ENCODE data around the gene TCAF1. TPM values are rescaled to one million over a fixed set of nuclear protein-coding genes. Genes with fewer than 3 reads are reported as not detected.

TCAF1 gene
- total RNA-seq, 1 donor from 2014 or later, result 109 TPM

- H3K27ac Mint-ChIP-seq (ENCODE audit: unreplicated experiment), result peak overlapping the region; percentile 63
- no peak overlapping the region for H3K4me3 Mint-ChIP-seq (ENCODE audit: unreplicated experiment)
- H3K27me3 Mint-ChIP-seq (ENCODE audit: low read depth), result no peaks in the 10 kb centered on the region
Measured at GRCh38 chr7:143891457-143891856, 10.5 kb downstream of the TCAF1 start.

GRCh38 chr7:143890558-143890957 lies 11.4 kb downstream of the TCAF1 start:
- Mint-ChIP-seq H3K36me3 (ENCODE audit: low read depth) (peaks cover 21% of the 10 kb centered on the region), H3K27ac (ENCODE audit: unreplicated experiment) (no peak overlapping the region), H3K9me3 (ENCODE audit: low read depth) (peaks cover 21% of the 10 kb centered on the region), H3K4me3 (ENCODE audit: unreplicated experiment) (no peak overlapping the region), H3K4me1 (ENCODE audit: low read depth) (peaks cover 25% of the 10 kb centered on the region), H3K27me3 (ENCODE audit: low read depth) (no peaks in the 10 kb centered on the region)
- no peak for TF ChIP-seq CTCF (IDR thresholded peaks at IDR 0.05)
- DNase-seq (ENCODE audit: low spot score), result no peak

More at GRCh38 chr7:143891457-143891856, 10.5 kb downstream of the TCAF1 start:
- H3K9me3 Mint-ChIP-seq (ENCODE audit: low read depth), result peaks cover 21% of the 10 kb centered on the region
- DNase-seq (ENCODE audit: low spot score), result no peak
- H3K36me3 Mint-ChIP-seq (ENCODE audit: low read depth), result peaks cover 21% of the 10 kb centered on the region
- peaks cover 23% of the 10 kb centered on the region for H3K4me1 Mint-ChIP-seq (ENCODE audit: low read depth)
- no peak for TF ChIP-seq CTCF (IDR thresholded peaks at IDR 0.05)

- no peak for TF ChIP-seq CTCF (IDR thresholded peaks at IDR 0.05)
- Mint-ChIP-seq H3K36me3 (ENCODE audit: low read depth) (peaks cover 20% of the 10 kb centered on the region), H3K27me3 (ENCODE audit: low read depth) (no peaks in the 10 kb centered on the region), H3K4me1 (ENCODE audit: low read depth) (peaks cover 36% of the 10 kb centered on the region), H3K9me3 (ENCODE audit: low read depth) (peaks cover 21% of the 10 kb centered on the region), H3K27ac (ENCODE audit: unreplicated experiment) (no peak overlapping the region), H3K4me3 (ENCODE audit: unreplicated experiment) (no peak overlapping the region)
- DNase-seq (ENCODE audit: low spot score), result no peak
Measured at GRCh38 chr7:143889068-143889467, 12.9 kb downstream of the TCAF1 start.

- Mint-ChIP-seq H3K4me3 (ENCODE audit: unreplicated experiment) (peak overlapping the region; percentile 19), H3K36me3 (ENCODE audit: low read depth) (peaks cover 16% of the 10 kb centered on the region), H3K4me1 (ENCODE audit: low read depth) (peaks cover 46% of the 10 kb centered on the region), H3K27me3 (ENCODE audit: low read depth) (no peaks in the 10 kb centered on the region), H3K9me3 (ENCODE audit: low read depth) (peaks cover 15% of the 10 kb centered on the region), H3K27ac (ENCODE audit: unreplicated experiment) (peak overlapping the region; percentile 71)
- no peak for DNase-seq (ENCODE audit: low spot score)
- no peak for TF ChIP-seq CTCF (IDR thresholded peaks at IDR 0.05)
Measured at GRCh38 chr7:143886826-143887477, 15.0 kb downstream of the TCAF1 start.

- no peak for DNase-seq (ENCODE audit: low spot score)
- no peak overlapping the region for H3K4me3 Mint-ChIP-seq (ENCODE audit: unreplicated experiment)
- H3K36me3 Mint-ChIP-seq (ENCODE audit: low read depth), result peaks cover 13% of the 10 kb centered on the region
- no peak for TF ChIP-seq CTCF (IDR thresholded peaks at IDR 0.05)
- no peak overlapping the region for H3K27ac Mint-ChIP-seq (ENCODE audit: unreplicated experiment)
- H3K9me3 Mint-ChIP-seq (ENCODE audit: low read depth), result peaks cover 9% of the 10 kb centered on the region
- no peaks in the 10 kb centered on the region for H3K27me3 Mint-ChIP-seq (ENCODE audit: low read depth)
- H3K4me1 Mint-ChIP-seq (ENCODE audit: low read depth), result peaks cover 49% of the 10 kb centered on the region
Measured at GRCh38 chr7:143885951-143886350, 16.0 kb downstream of the TCAF1 start.
